ENCODE data around the gene LHFPL4. TPM values are rescaled to one million over a fixed set of nuclear protein-coding genes. Genes with fewer than 3 reads are reported as not detected.
"Not testable (repeated sequence)": the region's sequence is repeated elsewhere in the genome, so short reads cannot be mapped to it uniquely, and the experiment has no call there.

LHFPL4 gene
- total and polyA plus RNA-seq, 8 donors: 0.35 to 3.9 (median 1.1) TPM

DNA sequence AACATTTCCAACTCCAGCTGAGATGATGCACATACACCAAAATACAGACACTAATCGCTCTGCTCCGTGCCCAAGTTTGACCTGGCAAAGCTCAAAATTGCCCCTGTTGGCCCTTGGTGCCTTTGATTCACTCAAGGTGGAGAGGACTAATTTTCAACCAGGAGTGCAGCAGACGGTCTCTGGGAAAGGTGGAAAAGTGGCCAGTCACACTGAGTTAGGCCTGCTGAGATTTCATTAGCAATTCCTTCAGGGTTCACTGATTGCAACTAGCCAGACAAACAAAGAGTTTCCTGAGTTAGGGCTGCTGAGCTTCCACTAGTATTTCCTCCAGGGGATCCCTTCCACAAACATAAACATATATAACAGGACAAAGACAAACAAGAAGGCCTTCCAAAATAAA is 28.7 kb upstream of the LHFPL4 start:
- no peaks in the 10 kb centered on the region for H3K36me3 ChIP-seq
- H3K4me3 ChIP-seq: no peak overlapping the region
- intact Hi-C loops (cut with DNase I): no loop called here
- 57 to 59% methylated on average over 3 of the region's 3 CpGs for WGBS, 2 donors
- H3K27ac ChIP-seq: no peak overlapping the region
- no peaks in the 10 kb centered on the region for H3K9me3 ChIP-seq
- H3K4me1 ChIP-seq: no peaks in the 10 kb centered on the region
- TF ChIP-seq, protein P1, sequence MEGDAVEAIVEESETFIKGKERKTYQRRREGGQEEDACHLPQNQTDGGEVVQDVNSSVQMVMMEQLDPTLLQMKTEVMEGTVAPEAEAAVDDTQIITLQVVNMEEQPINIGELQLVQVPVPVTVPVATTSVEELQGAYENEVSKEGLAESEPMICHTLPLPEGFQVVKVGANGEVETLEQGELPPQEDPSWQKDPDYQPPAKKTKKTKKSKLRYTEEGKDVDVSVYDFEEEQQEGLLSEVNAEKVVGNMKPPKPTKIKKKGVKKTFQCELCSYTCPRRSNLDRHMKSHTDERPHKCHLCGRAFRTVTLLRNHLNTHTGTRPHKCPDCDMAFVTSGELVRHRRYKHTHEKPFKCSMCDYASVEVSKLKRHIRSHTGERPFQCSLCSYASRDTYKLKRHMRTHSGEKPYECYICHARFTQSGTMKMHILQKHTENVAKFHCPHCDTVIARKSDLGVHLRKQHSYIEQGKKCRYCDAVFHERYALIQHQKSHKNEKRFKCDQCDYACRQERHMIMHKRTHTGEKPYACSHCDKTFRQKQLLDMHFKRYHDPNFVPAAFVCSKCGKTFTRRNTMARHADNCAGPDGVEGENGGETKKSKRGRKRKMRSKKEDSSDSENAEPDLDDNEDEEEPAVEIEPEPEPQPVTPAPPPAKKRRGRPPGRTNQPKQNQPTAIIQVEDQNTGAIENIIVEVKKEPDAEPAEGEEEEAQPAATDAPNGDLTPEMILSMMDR (IDR thresholded peaks at IDR 0.05): no peak
- DNase-seq (no peak), FAIRE-seq (no peak), ATAC-seq (no peak)
- no peaks in the 10 kb centered on the region for H3K27me3 ChIP-seq

DNA sequence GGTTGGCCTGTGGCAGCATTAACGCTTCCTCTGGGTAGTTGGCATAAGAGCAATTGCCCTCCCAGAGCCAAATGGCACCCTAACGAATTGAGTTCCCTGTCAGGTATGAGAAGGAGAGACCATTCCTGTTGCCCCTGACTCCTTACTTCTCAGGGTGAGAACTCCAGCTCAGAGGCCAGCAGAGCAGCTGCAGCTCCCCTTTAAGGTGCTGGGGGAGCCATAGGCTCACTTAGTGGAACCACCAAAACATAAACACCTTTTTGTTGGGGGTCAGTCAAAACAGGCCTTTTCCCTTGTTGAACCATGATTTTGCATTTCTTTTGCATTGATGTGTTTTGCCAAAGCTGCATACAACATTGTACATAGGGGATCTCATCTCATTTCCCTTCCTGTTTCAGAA is 28.1 kb upstream of the LHFPL4 start:
- Histone ChIP-seq H3K4me1 (no peaks in the 10 kb centered on the region), H3K36me3 (no peaks in the 10 kb centered on the region), H3K27ac (no peak overlapping the region), H3K9me3 (no peaks in the 10 kb centered on the region), H3K27me3 (no peaks in the 10 kb centered on the region), H3K4me3 (no peak overlapping the region)
- WGBS, 2 donors: 52 to 56% methylated on average over 2 of the region's 2 CpGs
- FAIRE-seq (no peak), DNase-seq (no peak), ATAC-seq (no peak)
- intact Hi-C loops (cut with DNase I): no loop called here
- TF ChIP-seq, protein P1 (IDR thresholded peaks at IDR 0.05): no peak

DNA sequence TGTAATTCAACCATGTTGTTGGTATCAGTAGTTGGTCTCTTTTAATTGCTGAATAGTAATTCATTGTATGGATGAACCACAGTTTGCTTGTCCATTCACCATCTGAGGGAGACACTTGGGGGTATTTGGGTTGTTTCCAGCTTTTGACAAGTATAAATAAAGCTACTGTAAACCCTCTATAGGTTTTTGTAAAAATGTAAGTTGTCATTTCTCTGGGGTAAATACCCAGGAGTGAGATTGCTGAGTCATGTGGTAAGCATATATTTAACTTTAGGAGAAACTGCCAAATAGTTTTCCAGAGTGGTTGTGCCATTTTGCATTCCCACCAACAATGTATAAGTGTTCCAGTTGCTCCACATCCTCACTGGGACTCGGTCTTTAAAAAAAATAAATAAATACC is 15.4 kb upstream of the LHFPL4 start:
- no peak for FAIRE-seq
- TF ChIP-seq, protein P1 (IDR thresholded peaks at IDR 0.05): no peak
- no peak overlapping the region for H3K4me3 ChIP-seq

DNA sequence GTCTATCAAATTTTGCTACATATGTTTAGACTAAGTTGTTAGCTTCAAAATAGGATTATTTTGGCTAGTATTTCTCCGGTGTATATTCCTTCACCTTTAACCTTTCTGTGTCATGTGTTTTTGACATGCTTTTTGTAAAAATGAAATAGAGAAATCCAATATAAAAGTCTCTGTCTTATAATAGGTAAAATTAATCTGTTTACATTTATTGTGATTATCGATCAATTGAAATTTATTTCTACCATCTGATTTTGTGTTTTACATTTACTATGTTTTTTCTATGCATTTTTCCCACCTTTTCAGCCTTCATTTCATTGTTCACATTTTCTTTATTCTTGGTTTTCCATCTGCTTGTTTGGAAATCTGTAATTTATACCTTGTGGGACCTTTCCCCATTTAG is 11.7 kb upstream of the LHFPL4 start:
- DNase-seq (no peak), ATAC-seq (no peak), FAIRE-seq (no peak)
- TF ChIP-seq, protein P1 (IDR thresholded peaks at IDR 0.05): no peak
- Histone ChIP-seq H3K36me3 (no peaks in the 10 kb centered on the region), H3K27me3 (no peaks in the 10 kb centered on the region), H3K4me3 (no peak overlapping the region), H3K27ac (no peak overlapping the region), H3K4me1 (no peaks in the 10 kb centered on the region), H3K9me3 (no peaks in the 10 kb centered on the region)
- intact Hi-C loops (cut with DNase I): no loop called here
- WGBS, 2 donors: 66 to 81% methylated on average over 2 of the region's 2 CpGs

More for the DNA sequence above, 15.4 kb upstream of the LHFPL4 start:
- no peak for DNase-seq
- Histone ChIP-seq H3K9me3 (no peaks in the 10 kb centered on the region), H3K4me1 (no peaks in the 10 kb centered on the region), H3K36me3 (no peaks in the 10 kb centered on the region), H3K27ac (no peak overlapping the region), H3K27me3 (no peaks in the 10 kb centered on the region)
- 70 to 75% methylated on average over 1 of the region's 1 CpG for WGBS, 2 donors
- intact Hi-C loops (cut with DNase I): no loop called here
- ATAC-seq: no peak

DNA sequence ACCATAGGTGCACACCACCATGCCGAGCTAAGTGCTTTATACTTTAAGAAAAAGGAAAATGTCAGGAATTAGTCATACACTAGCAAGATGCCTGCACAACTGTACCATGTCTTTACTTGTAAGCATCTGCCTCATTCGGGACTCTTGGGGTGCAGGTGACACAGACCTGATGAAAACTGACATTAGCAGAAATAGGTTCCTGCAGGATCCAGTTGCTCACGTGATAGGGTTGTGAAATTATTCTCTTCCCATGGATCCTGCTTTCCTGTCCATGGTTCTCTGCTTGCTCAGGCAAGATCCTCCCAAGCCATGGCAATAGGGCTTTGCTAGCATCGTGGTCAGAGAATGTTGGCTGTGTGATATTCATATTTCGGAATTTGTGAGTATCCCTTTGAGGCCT is 10.2 kb upstream of the LHFPL4 start:
- no peaks in the 10 kb centered on the region for H3K4me1 ChIP-seq
- no peak for FAIRE-seq
- ATAC-seq: no peak
- TF ChIP-seq, protein P1 (IDR thresholded peaks at IDR 0.05): no peak
- H3K27me3 ChIP-seq: no peaks in the 10 kb centered on the region
- no peak overlapping the region for H3K4me3 ChIP-seq
- DNase-seq: no peak
- H3K36me3 ChIP-seq: no peaks in the 10 kb centered on the region
- no peak overlapping the region for H3K27ac ChIP-seq
- intact Hi-C loops (cut with DNase I): no loop called here
- 49 to 59% methylated on average over 5 of the region's 5 CpGs for WGBS, 2 donors
- no peaks in the 10 kb centered on the region for H3K9me3 ChIP-seq

DNA sequence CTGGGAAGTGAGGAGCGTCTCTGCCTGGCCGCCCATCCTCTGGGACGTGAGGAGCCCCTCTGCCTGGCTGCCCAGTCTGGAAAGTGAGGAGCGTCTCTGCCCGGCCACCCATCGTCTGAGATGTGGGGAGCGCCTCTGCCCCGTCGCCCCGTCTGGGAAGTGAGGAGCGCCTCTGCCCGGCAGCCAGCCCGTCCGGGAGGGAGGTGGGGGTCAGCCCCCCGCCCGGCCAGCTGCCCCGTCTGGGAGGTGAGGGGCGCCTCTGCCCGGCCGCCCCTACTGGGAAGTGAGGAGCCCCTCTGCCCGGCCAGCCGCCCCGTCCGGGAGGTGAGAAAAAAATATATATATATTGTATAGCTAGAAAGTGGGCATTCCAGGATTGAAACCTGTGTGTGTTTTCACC is 6.4 kb upstream of the LHFPL4 start:
- 89 to 92% methylated on average over 22 to 24 of the region's 24 CpGs for WGBS, 2 donors
- intact Hi-C loops (cut with DNase I); H3K4me3 ChIP-seq; H3K9me3 ChIP-seq; FAIRE-seq; H3K4me1 ChIP-seq; H3K27ac ChIP-seq; H3K36me3 ChIP-seq; ATAC-seq; H3K27me3 ChIP-seq; DNase-seq: not testable (repeated sequence)
